ENCODE results near the gene LRRC3. TPM values are rescaled to one million over a fixed set of nuclear protein-coding genes. Genes with fewer than 3 reads are reported as not detected.

The LRRC3 gene
- total RNA-seq, 1 experiment from 2014 or later: not detected

GRCh38 chr21:44511219-44511937 lies 56.1 kb downstream of the LRRC3 start:
- in situ Hi-C loops (cut with HindIII; ENCODE audit: low pct_unique_long_range_greater_than_20kb, low sequenced_read_pairs): no loop called here
- DNase-seq (ENCODE audit: low read depth): no peak

Other genes with a start within 250 kb of the LRRC3 start
- 4.5 and 5.0 TPM in 2 replicates for gene ICOSLG, start 214.6 kb upstream of the LRRC3 start, total RNA-seq (2014; rRNA removed; shearing (Covaris generic); ENCODE audit: low replicate concordance)
- gene DNMT3L, start 193.6 kb upstream of the LRRC3 start, total RNA-seq (2014; rRNA removed; shearing (Covaris generic); ENCODE audit: low replicate concordance): not detected in 2 replicates
- gene AIRE, start 169.6 kb upstream of the LRRC3 start, total RNA-seq (2014; rRNA removed; shearing (Covaris generic); ENCODE audit: low replicate concordance): not detected in 2 replicates
- gene PFKL, start 155.5 kb upstream of the LRRC3 start, total RNA-seq (2014; rRNA removed; shearing (Covaris generic); ENCODE audit: low replicate concordance): 340 and 360 TPM in 2 replicates
- gene CFAP410, start 116.1 kb upstream of the LRRC3 start, total RNA-seq (2014; rRNA removed; shearing (Covaris generic); ENCODE audit: low replicate concordance): 14.5 and 25.6 TPM in 2 replicates
- not detected in 2 replicates for gene TRPM2, start 101.9 kb upstream of the LRRC3 start, total RNA-seq (2014; rRNA removed; shearing (Covaris generic); ENCODE audit: low replicate concordance)
- not detected in 2 replicates for gene KRTAP10-1, start 84.7 kb downstream of the LRRC3 start, total RNA-seq (2014; rRNA removed; shearing (Covaris generic); ENCODE audit: low replicate concordance)
- gene KRTAP10-2, start 96.0 kb downstream of the LRRC3 start, total RNA-seq (2014; rRNA removed; shearing (Covaris generic); ENCODE audit: low replicate concordance): not detected in 2 replicates
- not detected in 2 replicates for gene KRTAP10-3, start 103.3 kb downstream of the LRRC3 start, total RNA-seq (2014; rRNA removed; shearing (Covaris generic); ENCODE audit: low replicate concordance)
- not detected in 2 replicates for gene KRTAP10-4, start 118.2 kb downstream of the LRRC3 start, total RNA-seq (2014; rRNA removed; shearing (Covaris generic); ENCODE audit: low replicate concordance)
- not detected in 2 replicates for gene KRTAP10-5, start 125.1 kb downstream of the LRRC3 start, total RNA-seq (2014; rRNA removed; shearing (Covaris generic); ENCODE audit: low replicate concordance)
- not detected in 2 replicates for gene KRTAP10-6, start 137.0 kb downstream of the LRRC3 start, total RNA-seq (2014; rRNA removed; shearing (Covaris generic); ENCODE audit: low replicate concordance)
- not detected in 2 replicates for gene KRTAP10-7, start 145.1 kb downstream of the LRRC3 start, total RNA-seq (2014; rRNA removed; shearing (Covaris generic); ENCODE audit: low replicate concordance)
- not detected in 2 replicates for gene KRTAP10-8, start 156.6 kb downstream of the LRRC3 start, total RNA-seq (2014; rRNA removed; shearing (Covaris generic); ENCODE audit: low replicate concordance)
- gene KRTAP10-9, start 171.6 kb downstream of the LRRC3 start, total RNA-seq (2014; rRNA removed; shearing (Covaris generic); ENCODE audit: low replicate concordance): not detected in 2 replicates
- gene KRTAP10-10, start 181.8 kb downstream of the LRRC3 start, total RNA-seq (2014; rRNA removed; shearing (Covaris generic); ENCODE audit: low replicate concordance): not detected in 2 replicates
- gene KRTAP10-11, start 190.9 kb downstream of the LRRC3 start, total RNA-seq (2014; rRNA removed; shearing (Covaris generic); ENCODE audit: low replicate concordance): not detected in 2 replicates
- not detected in 2 replicates for gene KRTAP12-4, start 199.1 kb downstream of the LRRC3 start, total RNA-seq (2014; rRNA removed; shearing (Covaris generic); ENCODE audit: low replicate concordance)
- not detected in 2 replicates for gene KRTAP12-3, start 202.4 kb downstream of the LRRC3 start, total RNA-seq (2014; rRNA removed; shearing (Covaris generic); ENCODE audit: low replicate concordance)
- not detected in 2 replicates for gene KRTAP12-2, start 211.4 kb downstream of the LRRC3 start, total RNA-seq (2014; rRNA removed; shearing (Covaris generic); ENCODE audit: low replicate concordance)
- not detected in 2 replicates for gene KRTAP12-1, start 226.7 kb downstream of the LRRC3 start, total RNA-seq (2014; rRNA removed; shearing (Covaris generic); ENCODE audit: low replicate concordance)
- not detected in 2 replicates for gene KRTAP10-12, start 241.7 kb downstream of the LRRC3 start, total RNA-seq (2014; rRNA removed; shearing (Covaris generic); ENCODE audit: low replicate concordance)

Measured in Caki2 (cell line).